Endothelial cell of umbilical vein (primary cell): ENCODE measurements around the gene RFX1. TPM values are rescaled to one million over a fixed set of nuclear protein-coding genes. Genes with fewer than 3 reads are reported as not detected.

Experiments
- BruUV-seq: library from RNA; stranded (reverse); fragments of 400-500 nt; replicated peaks from 2 replicates; lab custom pipeline; 2021; lab: Mats Ljungman, UMichigan
- CTCF ChIA-PET: fragments of 300-600, 350-600 bp; sonication (Branson Sonifier 250); formaldehyde crosslinking; loops from one replicate; lab custom pipeline; 2021; ENCODE audit warnings: antibody characterized with exemption, inconsistent platforms; lab: Charles Lee
- POLR2A ChIA-PET: fragments of 300-600, 350-600 bp; sonication (Branson Sonifier 250); formaldehyde crosslinking; loops from one replicate; lab custom pipeline; 2021; ENCODE audit warnings: antibody characterized with exemption, inconsistent platforms; lab: Charles Lee
- DNase-seq: peaks from one replicate; pipeline ENCODE4 v3.0.0-alpha.2; 2011; ENCODE audit warnings: low read depth, low spot score
- FAIRE-seq: peaks from 2 replicates; lab custom pipeline; 2011; peaks lifted over from hg19 to GRCh38; lab: Jason Lieb, UNC
- H2AFZ ChIP-seq: 2 replicates; pipeline ENCODE4 v1.6.0; 2012; ENCODE audit warnings: low read depth, low read length, control low read depth, inconsistent platforms
- H3K27ac ChIP-seq: 2 replicates; pipeline ENCODE4 v1.5.1; 2011; ENCODE audit warnings: low read depth, mild to moderate bottlenecking, control low read depth, low read length, moderate library complexity; ENCODE audit not compliant: insufficient read depth
- H3K27me3 ChIP-seq, 2 experiments: 2 replicates each; pipeline versions ENCODE4 v1.6.0 to v1.6.1; 2011; ENCODE audit warnings: low read length in 2 of 2, mixed read lengths in 1 of 2; ENCODE audit not compliant: control insufficient read depth in 2 of 2, insufficient read depth in 2 of 2
- H3K36me3 ChIP-seq, 2 experiments: 2 replicates in 1 of 2; 3 replicates in 1 of 2; pipeline ENCODE4 v1.5.1; 2011; ENCODE audit warnings: low read length in 2 of 2, mild to moderate bottlenecking in 1 of 2, moderate library complexity in 1 of 2; ENCODE audit not compliant: control insufficient read depth in 2 of 2, insufficient read depth in 2 of 2; ENCODE audit errors: extremely low read depth in 1 of 2
- H3K4me1 ChIP-seq: 3 replicates; pipeline ENCODE4 v1.5.1; 2011; ENCODE audit warnings: mild to moderate bottlenecking, low read length; ENCODE audit not compliant: control insufficient read depth, insufficient read depth; ENCODE audit errors: extremely low read depth
- H3K4me2 ChIP-seq: 2 replicates; pipeline ENCODE4 v1.6.1; 2011; ENCODE audit warnings: low read length, control low read depth, mixed read lengths; ENCODE audit not compliant: insufficient read depth
- H3K4me3 ChIP-seq, 3 experiments: fragments of 200-600 bp in 1 of 3; sonication (generic), shearing (Covaris generic) in 1 of 3; replicated peaks in 1 of 3; 2 replicates each; pipeline ENCODE4 v1.5.1; 2011 to 2016; ENCODE audit warnings: control low read depth in 3 of 3, low read length in 3 of 3, mild to moderate bottlenecking in 2 of 3, inconsistent platforms in 1 of 3, low read depth in 1 of 3, moderate library complexity in 1 of 3; ENCODE audit not compliant: insufficient read depth in 1 of 3
- H3K79me2 ChIP-seq: 2 replicates; pipeline ENCODE4 v1.6.0; 2012; ENCODE audit warnings: low read length, inconsistent platforms; ENCODE audit not compliant: control insufficient read depth, insufficient read depth
- H3K9ac ChIP-seq: replicated peaks from 2 replicates; pipeline ENCODE3; 2011; ENCODE audit warnings: low read length, control low read depth; ENCODE audit not compliant: insufficient read depth; ENCODE audit errors: extremely low read depth
- H3K9me1 ChIP-seq: replicated peaks from 3 replicates; pipeline ENCODE4 v1.6.0; 2011; ENCODE audit warnings: mild to moderate bottlenecking, low read length; ENCODE audit not compliant: control insufficient read depth, insufficient read depth; ENCODE audit errors: extremely low read depth
- H3K9me3 ChIP-seq: replicated peaks from 2 replicates; pipeline ENCODE4 v1.5.1; 2012; ENCODE audit warnings: low read length, inconsistent platforms; ENCODE audit not compliant: control insufficient read depth, insufficient read depth
- H4K20me1 ChIP-seq: replicated peaks from 2 replicates; pipeline ENCODE3; 2011; ENCODE audit warnings: mild to moderate bottlenecking, low read length; ENCODE audit not compliant: control insufficient read depth, insufficient read depth; ENCODE audit errors: extremely low read depth
- CTCF ChIP-seq, 2 donors: IDR thresholded peaks; 1 replicate in 1 of 2; 2 replicates in 1 of 2; pipeline ENCODE4 v1.5.1; 2011; ENCODE audit warnings: low read length in 2 of 2, mild to moderate bottlenecking in 2 of 2, moderate library complexity in 2 of 2, control low read depth in 1 of 2, inconsistent platforms in 1 of 2, low read depth in 1 of 2; ENCODE audit not compliant: insufficient read depth in 1 of 2; ENCODE audit errors: extremely low read depth in 1 of 2
- EZH2 ChIP-seq: IDR thresholded peaks from 2 replicates; pipeline ENCODE4 v1.6.1; 2012; ENCODE audit warnings: borderline replicate concordance, low read depth, mild to moderate bottlenecking, moderate library complexity, low read length, inconsistent platforms; ENCODE audit not compliant: severe bottlenecking
- FOS ChIP-seq: IDR thresholded peaks from 2 replicates; pipeline ENCODE4 v1.6.1; 2011; ENCODE audit warnings: mild to moderate bottlenecking, low read length, moderate library complexity, borderline replicate concordance; ENCODE audit not compliant: insufficient read depth
- GATA2 ChIP-seq: IDR thresholded peaks from 2 replicates; pipeline ENCODE4 v1.7.0; 2011; ENCODE audit warnings: low read depth, mild to moderate bottlenecking, moderate library complexity, mixed read lengths, low read length; ENCODE audit not compliant: insufficient read length, insufficient read depth
- JUN ChIP-seq: IDR thresholded peaks from 2 replicates; pipeline ENCODE4 v1.6.1; 2011; ENCODE audit warnings: borderline replicate concordance, low read depth; ENCODE audit not compliant: insufficient read length, insufficient read depth
- MAX ChIP-seq: IDR thresholded peaks from 2 replicates; pipeline ENCODE4 v1.6.1; 2011; ENCODE audit not compliant: insufficient read depth, insufficient read length
- MYC ChIP-seq: IDR thresholded peaks from one replicate; pipeline ENCODE4 v1.6.1; 2011; ENCODE audit warnings: mild to moderate bottlenecking, low read depth, low read length
- POLR2A ChIP-seq: IDR thresholded peaks from 2 replicates; pipeline ENCODE4 v1.6.1; 2012; ENCODE audit warnings: low read depth, mild to moderate bottlenecking, control low read depth, low read length
- POLR2AphosphoS5 ChIP-seq: IDR thresholded peaks from 2 replicates; pipeline ENCODE4 v1.6.1; 2012; ENCODE audit warnings: low read depth, mild to moderate bottlenecking, control low read depth, low read length, moderate library complexity; ENCODE audit not compliant: insufficient read depth
- dilution Hi-C: fragments of 300-500 bp; cut with MboI; formaldehyde crosslinking; loops from one replicate; pipeline ENCODE4 v1.15.0; 2019; ENCODE audit warnings: low sequenced_read_pairs; ENCODE audit not compliant: extremely low pct_ligation_motif_present
- intact Hi-C: fragments of 100-400 bp; cut with micrococcal nuclease; formaldehyde crosslinking; loops from one replicate; pipeline ENCODE4 v1.10.0; 2022
- polyA plus RNA-seq, 4 experiments: library from polyadenylated mRNA; depleted of rRNA in 3 of 4; stranded (reverse) in 3 of 4; unstranded in 1 of 4; fragments of >200 nt; gene quantifications; 2 replicates each; pipeline versions ENCODE4 v1.2.1 to v1.2.3, GENCODE V29; 2011 to 2012; ENCODE audit warnings: missing spikeins in 1 of 4
- total RNA-seq: library from RNA; stranded (reverse); gene quantifications from 2 replicates; pipeline ENCODE4 v1.2.3, GENCODE V29; 2021

The RFX1 gene
- total and polyA plus RNA-seq, 2 donors (not counting 3 experiments of a cell fraction or from before 2014, with no cell fraction given): 2.3 to 14.7 TPM

- Histone ChIP-seq H3K4me2 (no peak overlapping the region), H3K79me2 (peaks cover 2% of the 10 kb centered on the region), H4K20me1 (no peaks in the 10 kb centered on the region), H3K9me3 (no peaks in the 10 kb centered on the region), H3K27me3 (no peaks in the 10 kb centered on the region), H3K4me3 (no peak overlapping the region), H3K27ac (no peak overlapping the region), H2AFZ (no peak overlapping the region), H3K4me1 (no peaks in the 10 kb centered on the region), H3K9me1 (no peaks in the 10 kb centered on the region), H3K9ac (no peak overlapping the region), H3K36me3 (peaks cover 0 to 7% of the 10 kb centered on the region in 2 experiments)
- CTCF ChIA-PET: interaction anchor here (1.1 to 1.4 kb wide), 2 partner anchors 18 to 37 kb away, joined by 4 read pairs; partner anchors contain the start of gene IL27RA
- BruUV-seq: no TSS peak
- dilution Hi-C loops: no loop called here
- FAIRE-seq: no peak
- TF ChIP-seq POLR2AphosphoS5 (no peak), CTCF (IDR thresholded peaks at IDR 0.05; ENCODE audit: extremely low read depth in 1 of 2, insufficient read depth in 1 of 2, low read depth in 1 of 2, low read length in 2 of 2) (no peak), MYC (no peak), GATA2 (no peak), MAX (no peak), JUN (no peak), FOS (no peak), EZH2 (no peak), POLR2A (no peak)
- no peak for DNase-seq
- intact Hi-C loops: no loop called here
- POLR2A ChIA-PET: no interaction called here
Measured at GRCh38 chr19:13995017-13995728, 10.9 kb downstream of the RFX1 start.
